Mesenteric fat pad (tissue), 1 donor: ENCODE results near the gene PGAM5. TPM values are rescaled to one million over a fixed set of nuclear protein-coding genes. Genes with fewer than 3 reads are reported as not detected.

Experiments
- total RNA-seq: library from RNA; stranded (reverse); fragmentation: NEBNext Ultra II Directional; extraction: Animal tissue kit (Norgen Biotek cat#: 25700); gene quantifications from one replicate; pipeline ENCODE4 v1.2.1, GENCODE V29; 2021
- donor health status: DM: yes; HTN: yes; CAD: no.

The PGAM5 gene
- total RNA-seq, 1 donor from 2014 or later, result 33.4 TPM

Other genes starting within 250 kb of the PGAM5 start
- gene FBRSL1, start 220.7 kb upstream of the PGAM5 start, total RNA-seq, result 30.5 TPM
- not detected for gene LRCOL1, start 100.3 kb upstream of the PGAM5 start, total RNA-seq
- not detected for gene P2RX2, start 92.1 kb upstream of the PGAM5 start, total RNA-seq
- 23.9 TPM for gene POLE, start 23.5 kb upstream of the PGAM5 start, total RNA-seq
- gene PXMP2, start 23.3 kb upstream of the PGAM5 start, total RNA-seq, result 11.7 TPM
- gene ANKLE2, start 51.0 kb downstream of the PGAM5 start, total RNA-seq, result 79.9 TPM
- gene GOLGA3, start 118.0 kb downstream of the PGAM5 start, total RNA-seq, result 78.7 TPM
- gene CHFR, start 176.8 kb downstream of the PGAM5 start, total RNA-seq, result 47.0 TPM
- 8.0 TPM for gene ZNF605, start 245.5 kb downstream of the PGAM5 start, total RNA-seq